Keratinocyte (primary cell): Measurements from ENCODE around the gene TGM1.

Source experiments
- CTCF ChIP-seq, 3 experiments: IDR thresholded peaks in 1 of 3; conservative IDR thresholded peaks in 1 of 3; optimal IDR thresholded peaks in 1 of 3; 2 replicates in 2 of 3; 3 replicates in 1 of 3; pipeline versions ENCODE3 to v1.5.1; 2011; ENCODE audit warnings: low read length in 3 of 3, mild to moderate bottlenecking in 3 of 3, moderate library complexity in 2 of 3, control low read depth in 1 of 3, inconsistent platforms in 1 of 3; ENCODE audit not compliant: insufficient read depth in 2 of 3; ENCODE audit errors: extremely low read depth in 1 of 3
- EZH2 ChIP-seq: IDR thresholded peaks from one replicate; pipeline ENCODE4 v1.6.1; 2012; ENCODE audit warnings: inconsistent platforms, mild to moderate bottlenecking, low read length, moderate library complexity

- TF ChIP-seq CTCF (optimal IDR thresholded peaks at IDR 0.05 in 1 of 3, IDR thresholded peaks at IDR 0.05 in 1 of 3, conservative IDR thresholded peaks at IDR 0.05 in 1 of 3; ENCODE audit: extremely low read depth in 1 of 3, insufficient read depth in 2 of 3, low read length in 3 of 3) (no peak), EZH2 (no peak)
These were observed 30.1 kb downstream of the TGM1 start, which contains the start of gene GMPR2 for GRCh38 chr14:24232645-24233537.
